Measurements from ENCODE around the gene B4GALNT1. TPM values are rescaled to one million over a fixed set of nuclear protein-coding genes. Genes with fewer than 3 reads are reported as not detected.

Gene B4GALNT1
- 0.88 and 0.93 TPM in 2 replicates for total RNA-seq (2013; cell fraction: nucleolus; rRNA removed)
- 0.06 TPM in 1 of 2 replicates, not detected in the other for total RNA-seq (2014; rRNA removed)
- 0.05 TPM in 1 of 2 replicates, not detected in the other for total RNA-seq (2014; rRNA removed; fragmentation: Illumina TruSeq; extraction: Trizol)
- total RNA-seq (2021) = 0.08 and 0.38 TPM in 2 replicates
- 0.20 TPM for polyA plus RNA-seq (2011; ENCODE audit: low read depth)
- polyA plus RNA-seq (2011; rRNA removed) = 0.14 and 0.17 TPM in 2 replicates
- polyA plus RNA-seq (2011; cell fraction: cytosol; rRNA removed) = 0.12 and 0.20 TPM in 2 replicates
- polyA plus RNA-seq (2011; cell fraction: nucleus; rRNA removed) = 0.57 and 1.3 TPM in 2 replicates
- 0.09 and 0.29 TPM in 2 replicates for polyA plus RNA-seq (2012)
- 0.01 TPM in 1 of 2 replicates, not detected in the other for polyA plus RNA-seq (2014; fragmentation: Illumina TruSeq; extraction: Trizol)
- polyA plus RNA-seq (2014; fragmentation: Nextera tagmentation; extraction: Ambion mirVana) = not detected
- 0.03 and 0.17 TPM in 2 replicates for polyA plus RNA-seq (2014; rRNA removed)
- under 1 TPM; 0.12 to 0.24 TPM for polyA plus RNA-seq (2016; fragmentation: Nextera tagmentation; extraction: Ambion mirVana)
- 0.15 and 0.36 TPM in 2 replicates for polyA minus RNA-seq (2011; rRNA and poly(A)+ RNA removed)
- polyA minus RNA-seq (2011; cell fraction: cytosol; rRNA and poly(A)+ RNA removed) = not detected in 2 replicates
- polyA minus RNA-seq (2011; cell fraction: nucleus; rRNA and poly(A)+ RNA removed) = 0.29 and 0.73 TPM in 2 replicates
- percentile 14 among the genes with signal in this experiment for Bru-seq, nascent RNA
- BruChase-seq, experiment 1, labeled RNA remaining after a 6-hour chase = percentile 15 among the genes with signal in this experiment
- BruChase-seq, experiment 2, labeled RNA remaining after a 2-hour chase = not detected
- long read RNA-seq, experiment 1 = 0 reads
- long read RNA-seq, experiment 2 = 0 reads

GRCh38 chr12:57632958-57633840, at the start of gene B4GALNT1:
Gene B4GALNT1 (minus strand): TSS chr12:57633201. CDS start chr12:57632132, 1,069 bp downstream.
- ChIA-PET CTCF (interaction anchor here (0.6 to 2.5 kb wide), 7 partner anchors 9 to 175 kb away, joined by 3 to 32 read pairs (median 5); no protein-coding TSS in a partner anchor), SMC1A (ENCODE audit: uncharacterized antibody, unreplicated experiment) (interaction anchor here (0.6 to 1.6 kb wide), 6 partner anchors 48 to 231 kb away, joined by 3 to 7 read pairs (median 4); no protein-coding TSS in a partner anchor), POLR2A (no interaction called here), RAD21 (ENCODE audit: unreplicated experiment) (interaction anchor here (0.6 to 1.0 kb wide), 4 partner anchors 28 to 53 kb away, joined by 3 to 4 read pairs (median 3); no protein-coding TSS in a partner anchor)
- ATAC-seq (peak; percentile 95), FAIRE-seq (no peak), DNase-seq (ENCODE audit: low read depth, low spot score) (no peak)
- Histone ChIP-seq H3K36me3 (ENCODE audit: control insufficient read depth in 2 of 2, insufficient read depth in 2 of 2, low read length in 1 of 2) (no peaks in the 10 kb centered on the region), H3K9ac (ENCODE audit: control insufficient read depth, insufficient read depth, low read length) (no peak within 1 kb of the TSS), H3K27ac (ENCODE audit: control insufficient read depth, insufficient read depth) (no peak within 1 kb of the TSS), H3K4me2 (ENCODE audit: control insufficient read depth, insufficient read depth) (peak within 1 kb of the TSS; percentile 87), H3K27me3 (replicated peaks in 1 of 2; ENCODE audit: control insufficient read depth in 2 of 2, insufficient read depth in 2 of 2, low read length in 1 of 2) (peaks cover 15% of the 10 kb centered on the region in 2 experiments), H3K4me1 (ENCODE audit: control insufficient read depth, insufficient read depth, low read length) (no peaks in the 10 kb centered on the region), H2AFZ (ENCODE audit: control insufficient read depth, low read depth, low read length) (peak within 1 kb of the TSS; percentile 63), H3K9me3 (replicated peaks; ENCODE audit: control insufficient read depth, insufficient read depth, low read length) (no peaks in the 10 kb centered on the region), H3K79me2 (ENCODE audit: control insufficient read depth, insufficient read depth, low read length) (no peaks in the 10 kb centered on the region), H3K4me3 (peak within 1 kb of the TSS; percentile 49; the same call in 1 of the 2 replicates), H4K20me1 (ENCODE audit: control insufficient read depth, insufficient read depth) (no peaks in the 10 kb centered on the region)
- in situ Hi-C loops (cut with MboI) (no loop called here), intact Hi-C loops (cut with micrococcal nuclease; ENCODE audit: unreplicated experiment) (loop anchor here (1.0 kb wide), 1 partner anchor 50 kb away; no protein-coding TSS in a partner anchor)
- BruUV-seq (replicated peaks) = no TSS peak
- WGBS (ENCODE audit: insufficient coverage, insufficient replicate concordance, low lambda C conversion rate, missing lambda C conversion rate) = 2% methylated on average over 58 of the region's 58 CpGs
- peak; percentile 53 for TF ChIP-seq RAD21 (IDR thresholded peaks at IDR 0.05; ENCODE audit: insufficient read depth, low read depth, low read length)
- TF ChIP-seq NKRF (conservative IDR thresholded peaks at IDR 0.05) = 0 out of 2 replicates have a peak, but pooled peaks have one; percentile 24
- peak; percentile 62; the same call in 1 of the 2 replicates for TF ChIP-seq YY1 (IDR thresholded peaks at IDR 0.05; ENCODE audit: low read depth, low read length)
- no peak for TF ChIP-seq FOS (IDR thresholded peaks at IDR 0.05; ENCODE audit: borderline replicate concordance, extremely low read depth, insufficient read length)
- 0 out of 2 replicates have a peak, but pooled peaks have one; percentile 37 for TF ChIP-seq LARP7 (IDR thresholded peaks at IDR 0.05)
- TF ChIP-seq RB1 (IDR thresholded peaks at IDR 0.05; ENCODE audit: borderline replicate concordance) = peak; percentile 70; the same call in 1 of the 2 replicates
- peak; percentile 41; the same call in 1 of the 2 replicates for TF ChIP-seq NR2F1 (conservative IDR thresholded peaks at IDR 0.05)
- TF ChIP-seq PAX8 (IDR thresholded peaks at IDR 0.05) = no peak
- TF ChIP-seq BCLAF1 (IDR thresholded peaks at IDR 0.05) = no peak
- peak; percentile 59 for TF ChIP-seq SMC3 (IDR thresholded peaks at IDR 0.05; ENCODE audit: borderline replicate concordance, low read length)
- TF ChIP-seq SMARCA5 (IDR thresholded peaks at IDR 0.05) = peak; percentile 86
- TF ChIP-seq EGR1 (IDR thresholded peaks at IDR 0.05; ENCODE audit: borderline replicate concordance in 1 of 2, low read depth in 2 of 2, low read length in 2 of 2) = peak in 1 of 2 experiments; percentile 70; a peak in 1 of 3 replicates
- TF ChIP-seq RAD51 (IDR thresholded peaks at IDR 0.05) = no peak
- TF ChIP-seq EZH2 (IDR thresholded peaks at IDR 0.05; ENCODE audit: borderline replicate concordance, control insufficient read depth, low read depth, low read length) = no peak
